A172 (cell line): ENCODE results near the gene B4GAT1. TPM values are rescaled to one million over a fixed set of nuclear protein-coding genes. Genes with fewer than 3 reads are reported as not detected.
A peak's percentile ranks its signal among the peaks of the same experiment; 100 is the strongest.

ENCODE experiments used
- DNase-seq: peaks from one replicate; pipeline ENCODE4 v3.0.0-alpha.2; 2015; ENCODE audit warnings: low spot score
- total RNA-seq: library from RNA; depleted of rRNA; stranded (reverse); fragments of >200 nt; shearing (Covaris generic); gene quantifications from 2 replicates; pipeline ENCODE4 v1.2.3, GENCODE V29; 2014

B4GAT1 gene
- total RNA-seq, 1 experiment from 2014 or later: 54.1 TPM

DNA sequence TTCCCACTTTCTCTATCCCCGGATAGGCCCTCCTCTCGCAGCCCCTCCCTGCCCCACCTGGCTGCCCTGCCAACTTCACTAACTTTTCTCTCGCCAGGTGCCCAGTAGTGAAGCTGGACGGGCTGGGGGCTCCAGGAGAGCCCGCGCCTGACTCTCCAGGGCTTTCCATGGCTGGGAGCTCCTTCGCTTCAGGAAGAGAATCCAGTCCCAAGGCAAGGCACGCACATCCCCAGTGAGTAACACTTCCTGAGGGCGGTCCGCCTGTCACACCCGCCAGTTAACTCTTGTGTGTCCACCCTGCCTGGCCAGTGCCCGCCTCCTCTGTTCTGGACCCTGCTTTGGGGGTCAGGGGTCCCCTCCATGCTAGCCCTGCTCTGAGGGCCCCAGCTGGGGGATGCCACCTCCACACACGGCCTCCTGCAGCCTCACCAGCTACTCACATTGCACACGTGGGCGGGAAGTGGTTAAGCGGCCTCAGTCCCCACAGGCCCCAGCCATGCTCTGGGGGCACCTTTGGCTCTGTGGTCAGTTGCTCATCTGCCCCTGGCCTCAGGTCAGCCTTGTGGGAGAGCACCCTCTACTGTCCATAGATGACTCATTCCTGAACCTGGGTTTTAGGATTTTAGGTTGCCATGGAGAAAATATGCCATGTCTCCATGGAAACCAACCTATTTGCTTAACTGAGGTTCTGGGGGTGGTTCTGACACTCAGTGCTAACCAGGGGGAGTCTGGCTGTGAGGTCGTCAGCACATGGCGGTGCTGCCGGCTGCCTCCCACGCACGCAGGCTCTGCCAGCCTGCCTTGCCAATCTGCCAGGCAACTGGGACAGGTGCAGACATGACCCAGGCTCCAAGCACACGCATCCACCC lies 11.0 kb downstream of the B4GAT1 start, which contains the start of gene RIN1:
Gene RIN1 (minus strand): TSS at position 201 of the 869 bp plus-strand sequence. CDS start 32 bp downstream, at position 169.
- DNase-seq: peak; percentile 99

DNA sequence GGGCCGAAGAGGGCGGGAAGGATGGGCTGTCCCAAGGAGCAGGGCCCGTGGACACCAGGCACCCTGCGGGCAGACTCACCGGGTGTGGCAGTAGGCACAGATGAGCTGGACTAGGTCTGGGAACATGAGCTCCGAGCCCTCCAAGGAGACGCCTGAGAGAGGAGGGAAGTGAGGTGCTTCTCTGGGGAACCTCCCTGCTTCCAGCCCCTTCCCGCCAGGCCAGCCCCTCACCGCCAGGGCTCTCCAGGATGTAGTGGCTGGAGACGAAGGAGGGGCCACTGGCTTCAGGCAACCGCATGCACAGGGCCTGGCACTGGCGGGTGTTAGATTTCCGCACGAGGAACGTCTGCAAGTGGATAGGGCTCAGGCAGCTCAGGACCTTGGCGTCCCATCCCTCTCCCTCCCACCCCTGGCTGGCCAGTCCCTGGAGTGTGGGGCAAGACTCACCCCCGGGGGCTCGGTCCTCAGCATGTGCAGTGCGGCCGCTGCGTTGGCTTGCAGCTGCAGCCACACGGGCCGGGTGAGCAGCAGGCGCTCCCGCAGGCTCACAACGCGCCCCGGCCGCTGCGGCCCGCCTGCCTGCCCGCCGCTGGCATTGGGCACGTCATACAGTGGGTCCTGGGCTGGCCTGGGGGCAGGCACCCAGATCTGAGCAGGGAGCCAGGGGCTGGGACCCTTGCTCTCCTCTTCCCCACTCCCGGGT lies 11.7 kb downstream of the B4GAT1 start:
- DNase-seq: peak; percentile 39

DNA sequence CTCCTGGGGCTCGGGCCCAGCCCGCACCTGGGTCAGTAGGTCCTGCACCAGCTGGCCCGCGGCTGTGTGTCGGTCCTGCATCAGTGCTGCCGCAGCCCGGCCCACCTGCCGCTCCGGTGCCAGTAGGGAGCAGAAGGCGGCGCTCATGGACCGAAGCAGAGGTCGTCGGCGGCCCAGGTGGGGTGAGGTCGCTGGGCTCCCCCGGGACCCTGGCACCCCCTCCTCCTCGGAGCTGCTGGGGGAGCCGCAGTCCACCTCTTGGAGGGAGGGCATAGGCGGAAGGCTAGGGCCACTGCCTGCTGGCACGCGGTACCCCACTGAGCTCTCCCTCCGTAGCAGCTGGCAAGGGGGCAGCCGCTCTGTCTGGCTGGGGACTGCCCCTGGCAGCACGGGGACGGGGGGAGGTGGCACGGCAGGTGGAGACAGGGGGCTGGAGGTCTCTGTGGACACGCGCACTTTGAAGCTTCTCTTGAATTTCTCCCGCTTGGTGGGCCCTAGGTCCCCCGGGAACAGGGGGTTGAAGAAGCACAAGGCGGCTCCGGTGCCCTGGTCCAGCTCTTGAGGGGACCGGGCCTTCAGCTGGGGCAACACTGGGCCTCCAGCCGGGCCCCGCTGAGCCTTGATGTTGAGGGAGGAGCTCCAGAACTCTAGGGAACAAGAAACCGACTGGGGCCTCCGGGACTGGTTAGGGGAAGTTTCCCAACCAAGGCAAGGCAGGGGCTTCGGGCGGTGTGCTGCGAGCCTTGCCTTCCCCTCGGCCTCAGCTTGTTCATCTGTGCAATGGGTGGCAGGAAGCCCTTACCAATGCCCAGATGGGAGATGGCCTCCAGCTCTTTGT lies 12.6 kb downstream of the B4GAT1 start:
- DNase-seq: no peak

DNA sequence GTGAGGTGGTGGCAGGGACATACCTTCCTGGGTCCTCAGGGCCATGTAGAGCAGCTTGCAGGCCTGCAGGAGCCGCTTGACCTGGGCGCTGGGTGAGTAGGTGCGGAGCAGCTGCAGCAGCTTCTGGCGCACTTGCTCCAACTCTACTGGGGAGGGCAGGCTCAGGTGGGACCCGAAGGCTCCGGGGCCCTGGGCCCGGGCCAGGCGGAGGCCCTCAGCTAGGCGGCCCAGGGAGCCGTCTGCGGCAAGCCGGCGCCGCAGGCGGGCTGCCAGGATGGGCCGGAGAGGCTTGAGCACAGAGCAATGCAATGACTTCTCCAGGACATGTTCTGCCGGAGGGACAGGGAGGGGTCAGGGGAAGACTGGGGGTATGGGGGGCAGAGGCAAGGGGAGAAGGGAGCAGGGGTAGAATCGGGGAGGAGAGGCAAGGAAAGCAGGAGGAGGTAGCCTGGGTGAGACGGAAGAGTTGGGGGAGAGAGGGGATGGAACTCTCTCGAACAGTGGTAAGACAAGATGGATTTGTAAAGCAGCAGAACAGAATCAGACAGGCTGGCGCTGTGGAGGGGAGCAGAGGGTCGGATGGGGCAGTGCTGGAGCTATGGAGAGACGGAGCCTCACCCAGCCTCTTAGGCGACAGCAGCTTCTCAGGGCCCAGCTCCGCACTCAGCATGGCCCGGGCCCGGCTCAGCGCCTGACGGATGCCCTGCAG lies 13.4 kb downstream of the B4GAT1 start:
- no peak for DNase-seq

DNA sequence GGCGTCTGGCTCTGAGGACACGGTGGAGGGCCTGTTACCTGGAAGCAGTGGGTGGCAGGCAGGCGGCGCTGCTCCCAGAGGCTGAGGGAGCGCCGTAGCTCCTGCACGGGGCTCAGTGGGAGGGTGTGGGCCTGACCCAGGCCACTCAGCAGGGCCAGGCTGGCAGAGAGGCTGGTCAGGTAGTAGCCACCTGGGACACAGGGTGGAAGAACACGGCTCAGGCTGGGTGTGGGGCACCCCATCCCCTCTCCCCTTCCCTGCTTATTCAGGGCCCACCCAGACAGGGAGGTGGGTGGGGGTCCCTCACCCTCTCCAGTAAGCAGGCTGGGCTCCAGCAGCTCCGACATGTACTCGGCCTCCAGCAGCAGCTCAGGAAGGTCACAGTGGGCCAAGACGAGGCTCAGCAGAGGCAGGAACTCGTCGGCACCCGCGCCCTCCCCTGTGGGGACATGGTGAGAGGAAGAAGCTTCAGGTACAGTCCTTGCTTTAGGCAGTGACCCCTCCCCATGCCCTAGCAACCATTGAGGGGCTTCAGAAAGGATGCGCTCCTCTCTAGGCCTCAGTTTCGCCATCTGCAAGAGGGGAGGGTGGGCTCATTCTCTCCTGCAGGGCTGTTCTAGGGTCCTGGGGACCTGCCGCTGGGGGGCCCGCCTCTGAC lies 14.1 kb downstream of the B4GAT1 start:
- DNase-seq: no peak

DNA sequence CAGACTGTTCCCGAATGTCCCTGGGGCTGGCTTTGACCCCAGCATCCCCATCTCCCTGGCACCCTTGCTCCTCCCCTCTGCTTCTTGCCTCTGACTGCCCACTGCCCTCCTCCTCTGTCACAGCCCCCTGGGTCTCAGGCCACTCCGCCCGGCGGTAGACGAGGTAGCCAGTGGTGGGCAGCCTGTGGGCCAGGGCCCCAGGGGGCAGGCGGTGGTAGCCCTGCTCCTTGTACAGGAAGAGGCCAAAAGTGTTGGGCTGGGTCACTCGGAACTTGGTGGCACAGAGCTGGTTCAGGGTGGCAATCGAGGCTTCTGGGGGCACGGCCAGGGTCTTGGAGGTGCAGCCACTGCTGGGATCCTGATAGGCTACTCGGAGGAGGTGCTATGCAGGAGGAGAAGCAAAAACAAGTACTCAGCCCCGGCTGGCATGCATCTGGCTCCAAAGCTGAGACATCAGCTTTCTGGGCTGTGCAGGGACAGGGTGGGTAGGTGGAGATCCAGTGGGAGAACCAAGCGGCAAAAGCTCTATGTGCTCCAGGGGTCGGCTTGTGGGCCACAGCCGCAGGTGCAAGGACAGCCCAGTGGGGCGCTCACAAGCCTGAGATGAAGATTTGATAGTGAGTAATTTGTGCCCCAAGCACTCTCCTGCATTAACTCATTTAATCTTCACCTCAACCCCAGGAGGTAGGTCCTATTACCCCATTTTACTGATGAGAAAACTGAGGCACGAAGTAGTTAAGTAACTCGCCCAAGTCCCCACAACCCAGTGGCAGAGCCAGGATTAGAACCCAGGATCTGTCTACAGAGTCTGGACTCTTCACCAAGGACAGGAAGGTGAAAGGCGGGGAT lies 14.8 kb downstream of the B4GAT1 start:
- no peak for DNase-seq

DNA sequence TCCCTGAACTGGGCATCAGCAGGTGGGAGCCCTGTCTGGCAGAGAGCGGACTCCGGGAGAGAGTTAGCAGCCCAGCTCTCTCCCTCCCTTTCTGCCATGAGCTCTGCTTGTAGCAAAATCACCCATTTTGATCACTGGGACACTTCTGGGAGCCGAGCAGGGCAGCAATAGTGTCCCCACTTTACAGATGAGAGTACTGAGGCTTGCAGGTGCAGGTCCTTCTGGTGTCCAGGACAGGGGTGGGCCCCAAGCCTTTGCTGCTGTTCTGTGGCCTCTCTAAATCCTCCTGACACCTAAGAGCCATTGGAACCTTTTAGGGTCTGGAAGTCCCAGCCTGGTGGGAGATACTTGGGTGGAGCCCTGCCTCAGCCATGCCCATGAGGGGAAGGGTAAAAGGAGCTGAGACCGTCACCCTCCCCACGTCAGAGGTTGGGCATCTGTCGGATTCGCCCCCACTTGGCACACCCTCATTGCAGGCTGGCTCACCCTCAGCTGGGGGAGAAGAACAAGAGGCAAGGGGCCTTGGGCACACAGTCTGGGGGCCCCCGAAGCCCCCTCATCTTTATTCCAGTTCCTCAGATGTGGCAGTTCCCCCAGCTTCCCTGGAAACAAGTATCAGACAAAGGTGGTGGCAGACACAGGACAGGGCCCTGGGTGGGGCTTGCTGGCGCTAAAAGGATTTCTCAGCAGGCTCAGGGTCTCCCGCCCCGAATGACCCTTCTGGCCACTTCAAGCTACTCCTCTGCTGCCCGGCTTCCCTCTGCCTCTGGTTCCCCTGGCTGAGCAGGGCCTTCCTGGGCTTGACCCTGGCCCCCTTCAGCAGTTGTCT lies 15.7 kb downstream of the B4GAT1 start:
- no peak for DNase-seq

DNA sequence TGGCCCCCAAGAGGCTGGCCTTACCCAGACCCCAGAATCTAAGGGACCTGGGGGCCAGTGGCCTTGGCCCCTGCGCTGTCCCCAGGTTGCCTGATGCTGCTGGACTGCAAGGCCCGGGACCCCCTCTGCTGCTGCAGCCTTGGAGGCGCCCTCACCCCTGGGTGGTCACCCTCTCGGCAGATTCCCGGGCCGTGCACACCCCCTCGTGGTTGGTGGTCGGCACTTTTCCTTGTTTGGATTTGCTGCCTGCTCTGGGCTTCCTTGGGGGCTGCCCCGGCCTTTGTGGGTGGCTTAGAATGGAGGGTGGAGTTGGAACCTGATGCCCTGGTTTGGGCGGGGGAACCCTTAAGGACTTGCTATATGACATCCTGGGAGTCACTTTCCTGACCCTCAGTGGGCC lies 16.5 kb downstream of the B4GAT1 start:
- DNase-seq: no peak

DNA sequence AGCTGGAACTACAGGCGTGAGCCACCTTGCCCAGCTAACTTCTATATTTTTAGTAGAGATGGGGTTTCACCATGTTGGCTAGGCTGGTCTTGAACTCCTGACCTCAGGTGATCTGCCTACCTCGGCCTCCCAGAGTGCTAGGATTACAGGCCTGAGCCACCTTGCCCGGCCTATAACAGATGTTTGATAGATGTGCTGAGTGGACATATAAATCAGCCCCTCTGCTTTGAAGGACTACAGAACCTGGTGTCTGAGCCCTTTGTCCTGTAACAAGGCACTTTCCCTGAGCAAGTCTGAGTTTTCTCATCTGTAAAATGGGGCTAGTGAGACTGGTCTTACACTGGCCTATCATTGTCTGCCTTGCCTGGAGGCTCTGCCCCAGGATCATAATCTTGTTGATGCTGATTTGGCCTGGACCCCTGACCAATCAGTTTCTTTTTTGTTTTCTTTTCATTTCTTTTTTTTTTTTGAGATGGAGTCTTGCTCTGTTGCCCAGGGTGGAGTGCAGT lies 18.2 kb downstream of the B4GAT1 start:
- no peak for DNase-seq

DNA sequence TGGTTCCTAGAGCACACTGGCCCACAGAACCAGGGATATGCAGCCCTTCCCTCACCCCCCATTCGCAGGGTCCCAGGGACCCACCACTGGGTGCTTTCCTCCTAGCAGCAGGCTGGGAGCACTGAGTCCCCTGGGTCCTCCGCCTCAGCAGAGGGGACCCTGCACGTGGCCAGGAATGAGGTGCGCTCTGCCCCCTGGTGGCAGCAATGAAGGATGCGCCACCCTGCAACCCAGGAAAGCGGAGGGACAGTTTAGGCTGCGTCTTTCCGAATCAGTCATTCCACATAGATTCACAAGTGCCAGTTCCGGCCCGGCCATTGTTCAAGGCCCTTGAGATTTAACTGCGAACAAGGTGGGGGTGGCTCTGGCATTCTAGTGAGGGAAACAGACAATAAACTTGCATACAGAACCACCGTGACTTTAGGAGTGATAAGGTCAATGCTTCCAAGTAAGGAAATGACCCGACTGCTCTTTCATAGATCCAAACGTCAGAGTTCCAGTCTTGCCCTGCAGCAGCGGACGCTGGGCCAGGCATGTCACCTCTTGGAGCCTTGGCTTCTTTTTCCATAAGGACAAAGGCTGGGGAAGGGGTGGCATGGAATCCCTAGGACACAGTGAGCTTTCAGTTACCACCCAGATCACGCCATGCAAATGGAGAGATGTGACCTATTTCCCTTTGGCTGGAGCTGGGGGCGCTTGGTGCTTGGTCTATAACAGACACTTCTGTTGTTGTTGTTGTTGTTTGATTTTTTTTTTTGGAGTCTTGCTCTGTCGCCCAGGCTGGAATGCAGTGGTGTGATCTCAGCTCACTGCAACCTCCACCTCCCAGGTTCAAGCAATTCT lies 18.9 kb downstream of the B4GAT1 start:
- peak; percentile 71 for DNase-seq

DNA sequence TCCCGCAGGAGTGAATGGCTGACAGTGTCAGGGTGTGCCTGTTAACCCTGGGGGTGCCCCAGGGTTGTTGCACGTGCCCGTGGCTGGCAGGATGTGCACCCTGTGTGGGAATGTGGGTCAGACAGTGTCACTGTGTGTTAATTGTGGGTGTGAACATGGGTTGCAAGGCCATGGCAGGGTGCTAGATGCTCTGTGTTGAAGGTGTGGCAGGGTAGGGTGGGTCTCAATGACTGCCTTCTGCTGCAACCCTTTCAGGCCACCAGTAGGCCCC lies 19.5 kb downstream of the B4GAT1 start:
- no peak for DNase-seq

DNA sequence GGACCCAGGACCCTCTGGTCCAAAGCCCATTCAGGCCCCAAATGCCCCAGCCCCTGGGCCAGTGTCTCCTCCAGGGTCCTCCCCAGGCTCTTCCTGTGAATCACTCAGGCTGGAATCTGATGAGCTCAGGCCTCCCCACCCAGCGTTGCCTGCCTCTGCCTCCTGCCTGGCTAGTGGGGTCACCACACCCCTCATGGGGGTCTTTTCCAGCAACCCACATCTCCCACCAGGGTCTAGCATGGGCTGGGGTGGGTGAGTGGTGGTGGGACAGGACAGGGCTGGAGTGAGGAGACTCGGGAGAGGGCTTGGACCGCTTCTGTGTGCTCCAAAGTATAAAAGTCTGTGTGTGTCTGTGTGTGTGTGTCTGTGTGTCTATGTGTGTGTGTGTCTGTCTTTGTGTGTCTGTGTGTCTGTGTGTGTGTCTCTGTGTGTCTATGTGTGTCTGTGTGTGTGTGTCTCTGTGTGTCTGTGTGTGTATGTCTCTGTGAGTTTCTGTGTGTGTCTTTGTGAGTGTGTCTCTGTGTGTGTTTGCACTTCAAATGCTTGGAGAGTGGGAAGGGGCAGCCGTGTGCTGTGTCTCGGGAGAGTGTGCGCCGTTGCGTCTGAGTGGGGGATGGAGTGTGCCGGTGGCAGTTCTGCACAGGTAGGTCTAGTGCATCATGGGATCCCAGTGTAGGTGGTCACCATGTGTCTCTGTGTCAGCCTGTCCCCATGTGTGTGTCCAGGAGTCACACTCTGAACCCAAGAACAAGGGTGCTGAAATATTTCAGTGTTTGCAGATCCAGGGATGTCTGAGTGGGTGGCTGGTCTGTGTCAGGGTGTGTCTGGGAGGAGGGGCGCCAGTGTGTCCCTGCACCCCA lies 20.0 kb downstream of the B4GAT1 start:
- peak; percentile 62 for DNase-seq

DNA sequence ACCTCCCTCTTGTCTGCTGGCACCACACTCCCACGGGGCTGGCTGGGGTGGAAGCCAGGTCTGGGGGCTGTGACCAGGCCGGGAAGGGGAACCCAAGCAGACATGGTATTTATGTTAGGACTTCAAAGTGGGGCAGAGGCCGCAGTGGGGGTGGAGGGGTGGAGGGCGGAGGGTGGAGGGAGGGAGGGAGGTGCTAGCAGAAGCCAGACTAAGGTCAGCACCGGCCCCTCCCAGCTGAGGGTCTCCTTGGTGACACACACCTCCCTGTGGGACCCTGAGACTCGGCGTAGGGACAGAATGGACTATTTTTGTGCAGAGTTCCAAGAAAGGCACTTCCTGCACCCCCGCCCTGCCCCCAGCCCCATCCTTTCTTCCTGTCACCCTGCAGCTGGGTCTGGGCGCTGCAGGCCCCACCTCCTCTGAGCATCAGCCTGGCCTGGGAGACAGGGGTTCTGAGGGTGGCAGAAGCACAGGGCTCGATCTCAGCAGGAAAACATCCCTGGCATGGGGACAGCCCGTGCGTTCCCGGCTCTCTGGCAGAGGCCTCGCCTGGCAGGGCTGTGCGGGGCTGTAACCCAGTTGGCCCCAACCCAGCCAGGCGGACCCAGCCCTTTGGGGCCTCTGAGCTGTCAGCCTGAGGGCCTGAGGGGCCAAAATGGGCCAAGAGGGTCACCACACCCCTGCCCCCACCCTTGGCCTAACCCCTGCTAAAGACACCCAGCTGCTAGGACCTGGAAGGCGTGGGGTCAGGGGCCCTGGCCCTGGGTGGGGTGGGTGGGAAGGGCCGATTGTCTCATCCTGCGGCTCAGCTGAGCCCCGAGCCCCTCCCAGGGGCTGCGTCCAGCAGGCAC lies 20.9 kb downstream of the B4GAT1 start:
- peak; percentile 67 for DNase-seq

DNA sequence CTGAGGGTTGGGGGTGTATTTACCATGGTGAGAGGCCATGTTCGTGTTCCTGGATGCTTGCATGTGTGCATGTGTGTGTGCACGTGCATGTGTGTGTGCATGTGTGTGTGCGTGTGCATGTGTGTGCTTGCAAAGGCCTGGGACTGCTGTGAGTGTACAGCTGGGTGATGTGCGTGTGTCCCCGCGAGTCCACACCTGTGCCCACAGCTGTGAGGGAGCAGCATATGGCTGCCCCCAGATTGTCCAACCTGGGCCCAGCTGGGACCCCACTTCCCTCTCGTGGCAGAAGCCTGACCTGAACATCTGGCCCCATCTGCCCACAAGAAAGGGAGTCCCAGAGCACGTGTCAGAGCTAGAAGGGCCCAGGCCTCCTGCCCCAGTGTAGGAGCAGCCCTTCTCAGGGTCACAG lies 22.2 kb downstream of the B4GAT1 start:
- no peak for DNase-seq

DNA sequence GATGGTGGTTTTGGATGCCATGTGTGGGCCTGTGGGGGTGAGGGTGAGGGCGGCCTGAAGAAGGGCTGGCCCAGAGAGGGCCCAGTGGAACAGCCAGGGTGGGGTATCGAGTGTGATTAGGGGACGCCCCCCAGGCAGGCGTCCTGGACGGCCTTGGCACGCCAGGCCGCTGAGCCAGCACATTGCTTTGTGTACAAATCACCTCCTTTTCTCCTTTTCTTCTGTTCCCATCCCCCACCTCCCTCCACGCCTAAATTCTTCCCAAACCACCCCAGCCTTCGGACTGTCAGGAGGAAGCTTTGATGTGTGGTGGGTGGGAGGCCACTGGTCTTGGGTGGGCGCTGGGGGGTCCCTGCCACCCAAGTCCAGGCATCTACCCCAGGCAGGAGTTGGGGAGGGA lies 22.8 kb downstream of the B4GAT1 start:
- no peak for DNase-seq

DNA sequence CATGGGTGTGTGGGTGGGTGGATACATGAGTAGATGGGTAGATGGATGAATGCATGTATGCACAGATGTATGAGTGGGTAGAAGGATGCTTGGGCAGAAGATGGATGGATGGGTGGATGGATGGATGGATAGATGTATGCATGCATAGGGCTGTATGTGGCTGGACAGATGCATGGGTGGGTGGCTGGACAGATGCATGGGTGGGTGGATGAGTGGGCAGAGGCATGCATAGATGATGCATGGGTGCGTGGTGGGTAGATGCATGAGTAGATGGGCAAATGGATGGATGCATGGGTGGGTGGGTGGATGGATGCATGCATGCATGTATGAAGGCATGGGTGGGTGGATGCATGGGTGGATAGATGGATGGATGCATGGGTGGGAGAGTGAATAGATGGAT lies 23.7 kb downstream of the B4GAT1 start:
- DNase-seq: no peak
